GM20000 (cell line): ENCODE measurements around the gene PDZRN4.
A peak's percentile ranks its signal among the peaks of the same experiment; 100 is the strongest.
"Not testable (repeated sequence)": the region's sequence is repeated elsewhere in the genome, so short reads cannot be mapped to it uniquely, and the experiment has no call there.

Experiments
- DNase-seq: peaks from one replicate; pipeline ENCODE4 v3.0.0; 2012; ENCODE audit warnings: low spot score
- CTCF ChIP-seq: IDR thresholded peaks from 2 replicates; pipeline ENCODE4 v1.5.1; 2012; ENCODE audit warnings: mild to moderate bottlenecking, control low read depth; ENCODE audit errors: extremely low read depth, missing control alignments

PDZRN4 gene

GRCh38 chr12:41264281-41264680 is 76.2 kb downstream of the PDZRN4 start:
- DNase-seq, result no peak
- no peak for TF ChIP-seq CTCF

- DNase-seq, result no peak
- TF ChIP-seq CTCF, result no peak
These were observed 80.9 kb downstream of the PDZRN4 start for GRCh38 chr12:41269056-41269455.

- DNase-seq, result no peak
- no peak for TF ChIP-seq CTCF
These were observed 83.4 kb downstream of the PDZRN4 start for GRCh38 chr12:41271489-41271888.

- no peak for DNase-seq
- TF ChIP-seq CTCF, result no peak
These were observed 86.5 kb downstream of the PDZRN4 start for GRCh38 chr12:41274643-41275042.

GRCh38 chr12:41277100-41277945 is 89.2 kb downstream of the PDZRN4 start:
- DNase-seq, result peak; percentile 29
- peak; percentile 16 for TF ChIP-seq CTCF

GRCh38 chr12:41277946-41278267 is 89.8 kb downstream of the PDZRN4 start:
- no peak for DNase-seq
- no peak for TF ChIP-seq CTCF

- not testable (repeated sequence) for DNase-seq
These were observed 92.4 kb downstream of the PDZRN4 start for GRCh38 chr12:41280341-41281095.

GRCh38 chr12:41285470-41285869 is 97.3 kb downstream of the PDZRN4 start:
- DNase-seq, result not testable (repeated sequence)
